Small intestine (tissue), 7 donors: Measurements from ENCODE around the gene CHID1. TPM values are rescaled to one million over a fixed set of nuclear protein-coding genes. Genes with fewer than 3 reads are reported as not detected.
A peak's percentile ranks its signal among the peaks of the same experiment; 100 is the strongest.

Experiments
- DNase-seq, 2 donors: peaks; one replicate each; pipeline versions ENCODE4 v3.0.0 to v3.0.0-alpha.2; 2013
- FAIRE-seq: peaks from 2 replicates; lab custom pipeline; 2012; peaks lifted over from hg19 to GRCh38; lab: Jason Lieb, UNC
- H3K27ac ChIP-seq, 3 donors: one replicate each; pipeline ENCODE4 v1.5.1; 2013; ENCODE audit warnings: low read length in 2 of 3, mild to moderate bottlenecking in 2 of 3, control low read depth in 1 of 3, inconsistent platforms in 1 of 3, low read depth in 1 of 3, moderate library complexity in 1 of 3
- H3K27me3 ChIP-seq, 3 donors: one replicate each; pipeline ENCODE4 v1.6.1; 2013; ENCODE audit warnings: low read length in 3 of 3, inconsistent platforms in 1 of 3; ENCODE audit not compliant: control insufficient read depth in 3 of 3, insufficient read depth in 3 of 3
- H3K36me3 ChIP-seq, 3 donors: one replicate each; pipeline ENCODE4 v1.6.1; 2013; ENCODE audit warnings: low read length in 3 of 3, inconsistent platforms in 1 of 3, low read depth in 1 of 3, mild to moderate bottlenecking in 1 of 3, moderate library complexity in 1 of 3; ENCODE audit not compliant: control insufficient read depth in 3 of 3, insufficient read depth in 2 of 3
- H3K4me1 ChIP-seq, 3 donors: one replicate each; pipeline ENCODE4 v1.6.1; 2013; ENCODE audit warnings: low read length in 2 of 3, inconsistent platforms in 1 of 3, low read depth in 1 of 3, mild to moderate bottlenecking in 1 of 3, moderate library complexity in 1 of 3; ENCODE audit not compliant: control insufficient read depth in 3 of 3, insufficient read depth in 2 of 3
- H3K4me3 ChIP-seq, 3 donors: one replicate each; pipeline ENCODE4 v1.5.1; 2013; ENCODE audit warnings: low read length in 3 of 3, control low read depth in 1 of 3, inconsistent platforms in 1 of 3, low read depth in 1 of 3, mild to moderate bottlenecking in 1 of 3, moderate library complexity in 1 of 3
- H3K9me3 ChIP-seq, 2 donors: one replicate each; pipeline ENCODE4 v1.6.1; 2013; ENCODE audit warnings: low read depth in 1 of 2, low read length in 1 of 2; ENCODE audit not compliant: control insufficient read depth in 2 of 2, insufficient read depth in 1 of 2
- WGBS, 3 donors: extraction: QIAGEN DNeasy Blood & Tissue Kit; methylation state at CpG; one replicate each; pipeline ENCODE4 v1.1.7; 2013; 5-methylcytosine and 5-hydroxymethylcytosine counted together
- polyA plus RNA-seq, 4 donors: library from polyadenylated mRNA; stranded (reverse) in 3 of 4; unstranded in 1 of 4; fragments of 200-250 nt in 3 of 4; fragments of 120-200 nt in 1 of 4; gene quantifications; one replicate each; pipeline versions ENCODE4 v1.2.1 to v1.2.3, GENCODE V29; 2013
- donor health status: healthy with polysubstance abuse.
- donor health status: control.
- donor health status: control.
- donor health status: Bipolar disorder and iron deficiency.
- donor health status: healthy.

CHID1 gene
- polyA plus RNA-seq, 4 donors: 13.6 to 94.4 (median 42.1) TPM

- H3K27me3 ChIP-seq: no peaks in the 10 kb centered on the region
- H3K36me3 ChIP-seq: peaks cover 6 to 64% (median 13%) of the 10 kb centered on the region in 3 donors
- WGBS, 3 donors: 26 to 48% (median 46%) methylated on average over 10 to 11 of the region's 11 CpGs
- DNase-seq (peak; percentile 73 to 94), FAIRE-seq (no peak)
- H3K4me1 ChIP-seq: peaks cover 0 to 44% (median 0%) of the 10 kb centered on the region in 3 donors
- H3K9me3 ChIP-seq: no peaks in the 10 kb centered on the region
- H3K27ac ChIP-seq: peak overlapping the region; percentile 91 to 98 (median 94)
- peak overlapping the region; percentile 77 to 96 (median 83) for H3K4me3 ChIP-seq
These were observed 89.7 kb downstream of the CHID1 start for GRCh38 chr11:820655-821511.

- Histone ChIP-seq H3K4me3 (peak overlapping the region; percentile 77 to 96 (median 83)), H3K4me1 (peaks cover 0 to 36% (median 0%) of the 10 kb centered on the region in 3 donors), H3K27me3 (no peaks in the 10 kb centered on the region), H3K27ac (peak overlapping the region; percentile 91 to 98 (median 98)), H3K36me3 (peaks cover 6 to 64% (median 13%) of the 10 kb centered on the region in 3 donors), H3K9me3 (no peaks in the 10 kb centered on the region)
- FAIRE-seq (no peak), DNase-seq (peak; percentile 94 to 97)
- 2 to 4% (median 3%) methylated on average over 42 to 47 of the region's 47 CpGs for WGBS, 3 donors
These were observed 90.5 kb downstream of the CHID1 start for GRCh38 chr11:819943-820649.

- Histone ChIP-seq H3K9me3 (no peaks in the 10 kb centered on the region), H3K36me3 (peaks cover 8 to 62% (median 9%) of the 10 kb centered on the region in 3 donors), H3K4me3 (peak overlapping the region; percentile 77 to 96 (median 83)), H3K4me1 (peaks cover 0 to 31% (median 0%) of the 10 kb centered on the region in 3 donors), H3K27ac (peak overlapping the region; percentile 98 to 99 (median 98)), H3K27me3 (no peaks in the 10 kb centered on the region)
- DNase-seq (peak; percentile 93 to 95), FAIRE-seq (no peak)
- WGBS, 3 donors: 0 to 1% (median 0%) methylated on average over 29 to 96 of the region's 96 CpGs
These were observed 91.3 kb downstream of the CHID1 start for GRCh38 chr11:819129-819931.

DNA sequence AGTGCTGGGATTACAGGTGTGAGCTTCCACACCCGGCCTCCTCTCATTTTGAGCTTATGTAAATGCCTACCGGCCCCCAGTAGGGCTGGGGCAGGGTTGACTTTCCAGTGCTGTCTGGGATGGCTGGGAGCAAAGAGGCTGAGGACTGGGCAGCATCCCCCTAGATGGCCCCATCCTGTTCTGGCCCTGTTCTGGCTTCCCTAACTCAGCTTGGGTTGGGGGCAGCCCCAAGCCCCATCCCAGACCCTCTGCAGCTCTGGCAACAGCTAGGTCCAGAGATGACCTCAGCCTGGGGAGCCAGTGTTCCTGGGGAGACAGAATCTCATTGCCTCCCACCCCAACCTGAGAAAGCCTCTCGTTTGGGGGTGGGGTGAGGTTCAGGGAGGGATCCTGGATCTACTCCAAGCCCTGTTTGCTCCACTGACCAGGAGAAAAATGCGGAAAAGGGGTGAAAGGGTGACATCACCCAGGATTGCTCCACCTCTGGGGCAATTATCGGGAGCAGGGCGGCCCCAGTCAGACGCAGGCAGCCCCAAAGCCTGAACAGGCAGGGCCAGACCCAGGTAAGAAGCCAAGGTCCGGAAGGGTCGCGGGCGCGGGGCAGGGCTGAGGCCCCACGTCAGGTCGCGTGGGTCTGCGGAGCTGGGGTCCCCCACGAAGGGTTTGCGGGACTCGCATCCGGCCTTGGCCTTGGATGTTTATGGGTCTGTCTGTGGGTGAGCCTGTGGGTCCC, 92.0 kb downstream of the CHID1 start, which contains the start of gene PNPLA2:
TSS of gene PNPLA2 (plus strand) at position 519 of the 733 bp plus-strand sequence. CDS start 805 bp downstream, outside the sequence.
- Histone ChIP-seq H3K27ac (peak within 1 kb of the TSS; percentile 98 to 99 (median 98)), H3K27me3 (no peaks in the 10 kb centered on the region), H3K4me1 (peaks cover 0 to 26% (median 0%) of the 10 kb centered on the region in 3 donors), H3K9me3 (no peaks in the 10 kb centered on the region), H3K36me3 (peaks cover 5 to 62% (median 9%) of the 10 kb centered on the region in 3 donors), H3K4me3 (peak within 1 kb of the TSS; percentile 77 to 96 (median 83))
- FAIRE-seq: no peak
- 8 to 20% (median 17%) methylated on average over 20 of the region's 20 CpGs for WGBS, 3 donors
- DNase-seq: peak; percentile 85 to 93

Other genes with a start within 250 kb of the CHID1 start
- gene DEAF1, start 215.6 kb downstream of the CHID1 start, polyA plus RNA-seq: 10 to 100 TPM; 18.2 to 39.6 (median 29.4) TPM
- gene TMEM80, start 215.0 kb downstream of the CHID1 start, polyA plus RNA-seq: 10 to 100 TPM; 11.9 to 35.4 (median 21.2) TPM
- 1,000 to 10,000 TPM in 2 of 4 donors, 100 to 1,000 TPM in 1, 10 to 100 TPM in 1; 90.2 to 1,255 (median 670) TPM for gene EPS8L2, start 204.6 kb downstream of the CHID1 start, polyA plus RNA-seq
- 100 to 1,000 TPM in 3 of 4 donors, 10 to 100 TPM in 1; 97.9 to 188 (median 174) TPM for gene TALDO1, start 163.3 kb downstream of the CHID1 start, polyA plus RNA-seq
- 10 to 100 TPM; 12.2 to 55.6 (median 29.8) TPM for gene GATD1, start 133.3 kb downstream of the CHID1 start, polyA plus RNA-seq
- 1 to 10 TPM in 1 of 4 donors, under 1 TPM in 1, not detected in 2; 0.22 to 3.3 TPM for gene CEND1, start 120.7 kb downstream of the CHID1 start, polyA plus RNA-seq
- 10 to 100 TPM; 10.5 to 21.9 (median 10.8) TPM for gene SLC25A22, start 112.5 kb downstream of the CHID1 start, polyA plus RNA-seq
- 10 to 100 TPM; 14.5 to 47.0 (median 28.6) TPM for gene PIDD1, start 105.6 kb downstream of the CHID1 start, polyA plus RNA-seq
- gene RPLP2, start 100.8 kb downstream of the CHID1 start, polyA plus RNA-seq: 1,000 to 10,000 TPM; 1,144 to 2,714 (median 1,335) TPM
- 100 to 1,000 TPM in 3 of 4 donors, 10 to 100 TPM in 1; 66.2 to 250 (median 162) TPM for gene PNPLA2, start 91.9 kb downstream of the CHID1 start, polyA plus RNA-seq
- gene CRACR2B, start 82.9 kb downstream of the CHID1 start, polyA plus RNA-seq: 10 to 100 TPM; 38.7 to 88.8 (median 65.2) TPM
- 100 to 1,000 TPM; 187 to 359 (median 284) TPM for gene CD151, start 77.9 kb downstream of the CHID1 start, polyA plus RNA-seq
- gene POLR2L, start 68.3 kb downstream of the CHID1 start, polyA plus RNA-seq: 100 to 1,000 TPM in 3 of 4 donors, 10 to 100 TPM in 1; 82.9 to 140 (median 132) TPM
- 10 to 100 TPM in 2 of 4 donors, 1 to 10 TPM in 2; 5.1 to 53.3 (median 10.2) TPM for gene TSPAN4, start 68.0 kb downstream of the CHID1 start, polyA plus RNA-seq
- 10 to 100 TPM; 30.5 to 67.3 (median 45.0) TPM for gene AP2A2, start 15.1 kb upstream of the CHID1 start, polyA plus RNA-seq
- gene MUC6, start 125.9 kb upstream of the CHID1 start, polyA plus RNA-seq: under 1 TPM in 3 of 4 donors, not detected in 1; 0.09 to 0.34 (median 0.22) TPM
- 100 to 1,000 TPM in 1 of 4 donors, 10 to 100 TPM in 1, 1 to 10 TPM in 2; 3.0 to 239 (median 30.8) TPM for gene MUC2, start 164.1 kb upstream of the CHID1 start, polyA plus RNA-seq
- under 1 TPM in 2 of 4 donors, not detected in 2; 0.06 to 0.13 TPM for gene MUC5AC, start 247.1 kb upstream of the CHID1 start, polyA plus RNA-seq